Glomerular visceral epithelial cell (primary cell): ENCODE data around the gene TMEM17.

ENCODE experiments used
- DNase-seq: peaks from one replicate; pipeline ENCODE4 v3.0.0-alpha.2; 2016; ENCODE audit errors: extremely low spot score

Gene TMEM17

GRCh38 chr2:62456721-62457539, 49.1 kb downstream of the TMEM17 start:
- DNase-seq: peak; percentile 74

GRCh38 chr2:62455957-62456692, 49.9 kb downstream of the TMEM17 start:
- DNase-seq: no peak

- no peak for DNase-seq
Observed at GRCh38 chr2:62453955-62454354, 52.0 kb downstream of the TMEM17 start.

GRCh38 chr2:62452701-62453454, 53.1 kb downstream of the TMEM17 start:
- DNase-seq: peak; percentile 34

- DNase-seq: no peak
Observed at GRCh38 chr2:62450716-62451191, 55.2 kb downstream of the TMEM17 start.
